Measurements from ENCODE around the gene FNDC1. TPM values are rescaled to one million over a fixed set of nuclear protein-coding genes. Genes with fewer than 3 reads are reported as not detected.

The FNDC1 gene
- total and polyA plus RNA-seq, 3 experiments from 2014 or later, result 0.04 TPM; not detected in 1

Other genes with a start within 250 kb of the FNDC1 start
- 1 to 10 TPM; 4.2 to 4.4 TPM for gene RSPH3, start 169.2 kb upstream of the FNDC1 start, total RNA-seq
- gene RSPH3, start 169.2 kb upstream of the FNDC1 start, polyA plus RNA-seq, result 3.3 TPM
- 100 to 1,000 TPM; 140 to 145 TPM for gene TAGAP, start 124.4 kb upstream of the FNDC1 start, total RNA-seq
- 193 TPM for gene TAGAP, start 124.4 kb upstream of the FNDC1 start, polyA plus RNA-seq